Sigmoid colon (tissue), 3 donors: ENCODE results near the gene OR5A2.

Source experiments
- CTCF ChIP-seq, 4 experiments: fragments of 450-650 bp in 3 of 4; fragments of 200-600 bp in 1 of 4; IDR thresholded peaks; one replicate each; pipeline ENCODE4 v1.5.1; 2016 to 2019; ENCODE audit warnings: antibody characterized with exemption in 4 of 4, mild to moderate bottlenecking in 3 of 4, moderate library complexity in 2 of 4
- POLR2A ChIP-seq, 2 donors: fragments of 450-650 bp; IDR thresholded peaks; one replicate each; pipeline ENCODE4 v1.6.1; 2016; ENCODE audit warnings: antibody characterized with exemption in 2 of 2, mild to moderate bottlenecking in 2 of 2, moderate library complexity in 2 of 2

GRCh38 chr11:59403546-59403945 lies 22.7 kb downstream of the OR5A2 start:
- no peak for TF ChIP-seq CTCF (IDR thresholded peaks at IDR 0.05)
- no peak for TF ChIP-seq POLR2A (IDR thresholded peaks at IDR 0.05)
